ELR (cell line): ENCODE data around the gene NEK8.
A peak's percentile ranks its signal among the peaks of the same experiment; 100 is the strongest.
"Not testable (repeated sequence)": the region's sequence is repeated elsewhere in the genome, so short reads cannot be mapped to it uniquely, and the experiment has no call there.

Experiments
- DNase-seq: peaks from one replicate; pipeline ENCODE4 v3.0.0-alpha.2; 2015; ENCODE audit warnings: low read depth

The NEK8 gene

DNA sequence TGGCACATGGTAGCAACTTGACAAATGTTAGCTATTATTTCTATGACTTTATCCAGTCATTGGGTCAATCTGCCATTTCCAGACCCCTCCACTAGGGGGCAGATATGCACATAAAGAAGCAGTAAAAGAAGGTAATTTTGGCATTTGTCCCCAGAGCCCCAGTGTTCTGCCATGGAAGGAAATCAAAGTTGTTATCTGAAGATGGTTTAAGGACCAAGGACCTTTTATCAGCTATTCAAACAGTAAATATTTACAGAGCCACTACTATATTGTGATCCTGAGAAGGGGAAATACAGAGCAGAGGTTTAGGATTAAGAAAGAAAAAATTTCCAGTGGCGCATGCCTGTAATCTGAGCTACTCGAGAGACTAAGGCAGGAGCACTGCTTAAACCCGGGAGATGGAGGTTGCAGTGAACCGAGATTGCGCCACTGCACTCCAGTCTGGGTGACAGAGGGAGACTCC, 35.2 kb downstream of the NEK8 start:
- peak; percentile 88 for DNase-seq

DNA sequence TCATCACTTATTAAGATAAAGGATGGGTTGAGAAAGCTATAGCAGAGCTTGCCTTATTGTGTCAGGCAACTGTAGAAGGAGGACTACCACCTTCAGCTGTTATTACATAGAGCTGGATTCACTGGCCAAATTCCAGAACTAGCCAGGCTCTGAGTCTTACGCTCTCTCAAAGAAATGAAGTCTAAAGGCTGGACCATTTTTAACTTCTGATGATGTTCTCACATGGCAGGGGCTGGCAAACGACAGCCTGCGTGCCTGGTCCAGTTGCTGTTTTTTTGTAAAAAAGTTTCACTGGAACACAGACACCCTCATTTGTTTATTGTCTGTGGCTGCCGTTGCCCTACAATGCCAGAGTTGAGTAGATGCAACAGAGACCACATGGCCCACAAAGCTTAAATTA, 36.5 kb downstream of the NEK8 start:
- no peak for DNase-seq

DNA sequence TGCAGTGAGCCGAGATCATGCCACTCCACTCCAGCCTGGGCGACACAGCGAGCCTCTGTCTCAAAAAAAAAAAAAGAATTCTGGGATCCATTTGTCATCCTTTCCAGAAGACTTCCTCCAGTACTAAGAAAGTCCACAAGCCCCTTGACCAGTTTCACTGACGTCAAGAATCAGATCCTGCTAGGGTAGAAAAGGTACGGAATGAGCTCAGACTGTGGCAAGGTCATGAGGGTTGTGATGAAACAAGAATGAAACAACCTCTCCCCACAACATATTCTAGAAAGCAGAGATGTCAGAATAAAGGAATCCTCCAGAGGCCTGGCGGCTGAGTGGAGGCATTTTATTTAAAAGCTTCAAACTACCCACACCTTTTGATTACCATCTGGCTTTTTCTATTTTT, 45.1 kb downstream of the NEK8 start:
- no peak for DNase-seq

DNA sequence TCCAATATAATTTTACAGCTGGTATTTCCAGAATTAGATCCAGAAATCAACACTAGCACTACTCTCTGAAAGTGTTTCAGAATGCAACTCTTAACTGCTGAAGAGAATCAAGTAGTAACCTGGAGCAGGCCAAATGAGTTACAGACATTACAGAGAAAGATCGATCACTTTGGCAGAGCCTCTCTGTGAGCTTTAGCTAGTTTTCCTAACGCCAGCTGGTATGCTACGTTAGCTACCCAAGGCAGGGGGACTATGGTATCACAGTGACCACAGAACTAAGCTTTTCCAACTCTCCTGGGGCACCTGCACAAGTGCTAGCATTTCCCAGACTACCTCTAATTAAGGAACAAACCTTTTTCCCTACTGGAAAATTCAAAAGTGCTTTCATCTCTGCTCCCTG, 45.6 kb downstream of the NEK8 start:
- DNase-seq = no peak

DNA sequence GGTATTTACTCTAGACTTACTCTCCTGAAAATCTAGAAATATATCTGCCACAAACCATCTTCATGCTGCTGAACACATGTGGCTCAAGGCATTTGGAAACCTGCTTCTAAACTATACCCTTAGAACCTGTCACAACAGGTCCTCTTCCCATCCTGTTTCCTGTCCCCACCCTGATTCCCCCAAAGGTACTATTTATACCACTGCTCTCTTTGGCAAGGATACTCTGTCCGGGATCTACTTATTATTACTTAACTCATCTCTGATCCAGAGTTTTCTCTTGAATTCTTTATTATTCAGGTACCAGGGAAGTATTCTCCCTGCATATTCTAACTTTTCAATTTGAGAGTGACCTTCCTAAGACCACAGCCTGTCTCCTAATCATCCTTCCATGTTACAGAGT, 48.6 kb downstream of the NEK8 start:
- DNase-seq = no peak

DNA sequence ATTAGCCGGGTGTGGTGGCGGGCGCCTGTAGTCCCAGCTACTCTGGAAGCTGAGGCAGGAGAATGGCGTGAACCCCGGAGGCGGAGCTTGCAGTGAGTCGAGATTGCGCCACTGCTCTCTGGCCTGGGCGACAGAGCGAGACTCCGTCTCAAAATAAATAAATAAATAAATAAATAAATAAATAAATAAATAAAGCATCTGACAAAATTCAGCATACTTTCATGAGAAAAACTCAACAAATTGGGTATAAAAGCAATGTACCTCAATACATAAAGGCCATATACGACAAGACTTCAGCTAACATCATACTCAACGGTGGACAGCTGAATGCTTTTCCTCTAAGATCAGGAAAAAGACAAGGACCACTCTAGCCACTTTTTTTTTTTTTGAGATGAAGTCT, 51.0 kb downstream of the NEK8 start:
- DNase-seq = not testable (repeated sequence)

DNA sequence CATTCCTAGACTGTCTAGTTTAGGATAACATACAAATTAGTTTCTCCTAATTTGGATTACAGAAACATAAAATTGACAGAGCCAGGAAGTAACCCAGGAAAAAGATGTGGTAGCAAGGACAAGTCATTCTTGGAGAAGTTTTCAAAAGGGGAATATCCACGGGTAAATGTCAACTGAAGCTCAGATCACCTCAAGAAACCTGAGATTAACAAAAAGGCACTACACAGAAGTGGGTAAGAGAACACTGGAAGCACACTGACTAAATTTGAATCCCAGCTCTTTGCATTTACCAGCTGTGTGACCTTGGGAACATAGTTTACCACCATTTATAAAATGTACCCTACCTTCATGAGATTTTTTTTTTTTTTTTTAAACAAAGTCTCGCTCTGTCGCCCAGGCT, 54.6 kb downstream of the NEK8 start:
- no peak for DNase-seq

DNA sequence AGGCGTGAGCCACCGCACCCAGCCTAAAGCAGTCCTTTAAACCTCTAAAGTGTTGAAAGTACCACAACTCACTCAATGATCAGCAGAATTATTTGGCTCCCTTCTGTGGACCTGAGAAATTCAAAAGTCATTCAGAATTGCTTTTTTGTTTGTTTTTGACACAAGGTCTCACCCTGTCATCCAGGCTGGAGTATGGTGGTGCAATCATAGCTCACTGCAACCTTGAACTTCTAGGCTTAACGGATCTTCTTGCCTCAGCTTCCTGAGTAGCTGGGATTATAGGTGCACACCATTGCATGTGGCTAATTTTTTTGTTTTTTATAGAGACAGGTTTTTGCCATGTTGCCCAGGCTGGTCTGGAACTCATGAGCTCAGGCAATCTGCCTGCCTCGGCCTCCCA, 59.5 kb downstream of the NEK8 start:
- DNase-seq = no peak
